ENCODE measurements around the gene LDB1. TPM values are rescaled to one million over a fixed set of nuclear protein-coding genes. Genes with fewer than 3 reads are reported as not detected.

Gene LDB1
- total RNA-seq, 1 experiment from 2014 or later: 63.9 TPM

DNA sequence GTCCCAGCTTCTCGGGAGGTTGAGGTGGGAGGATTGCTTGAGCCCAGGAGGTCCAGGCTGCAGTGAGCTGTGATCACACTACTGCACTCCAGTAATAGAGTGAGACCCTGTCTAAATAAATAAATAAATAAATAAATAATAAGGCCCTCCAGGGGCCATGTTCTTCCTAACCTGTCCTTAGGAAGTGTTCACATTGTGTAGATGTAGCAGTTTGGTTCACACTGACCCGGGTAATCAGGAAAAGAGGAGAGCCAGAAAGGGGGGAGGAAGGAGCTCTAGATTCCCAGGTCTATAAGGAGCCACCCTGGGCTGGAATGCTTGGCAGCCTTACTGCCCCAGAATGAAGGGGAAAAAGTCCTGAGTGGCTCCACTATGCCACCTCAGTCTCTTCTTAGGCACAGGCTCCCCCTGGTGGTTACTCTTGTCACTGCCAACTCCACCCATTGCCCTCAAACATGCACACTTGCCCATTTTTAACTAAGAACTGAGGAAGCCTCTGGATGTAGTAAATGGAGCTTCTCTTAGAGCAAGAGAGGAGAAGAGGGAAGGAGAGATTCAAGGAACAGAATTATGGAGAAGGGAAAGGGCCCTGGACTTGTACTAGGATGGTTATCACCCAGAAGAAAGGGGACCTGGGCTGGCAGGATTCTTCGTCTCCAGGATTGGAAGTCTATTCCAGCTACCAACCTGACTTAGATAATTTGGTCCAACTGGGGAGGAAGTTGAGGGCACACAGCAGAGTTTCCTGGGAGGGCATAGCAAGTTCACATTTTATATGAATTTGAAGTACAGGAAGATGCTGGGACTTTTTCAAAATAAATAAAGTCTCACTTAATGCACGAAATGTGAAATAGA lies 47.3 kb downstream of the LDB1 start:
- Histone ChIP-seq H3K9ac (ENCODE audit: low read length) (no peak overlapping the region), H4K20me1 (ENCODE audit: insufficient read depth) (no peaks in the 10 kb centered on the region), H3K9me2 (ENCODE audit: insufficient read depth) (no peaks in the 10 kb centered on the region), H3K4me3 (replicated peaks in 1 of 2; ENCODE audit: low read depth in 1 of 2, low read length in 2 of 2) (no peak overlapping the region), H2AFZ (ENCODE audit: low read depth, low read length, poor library complexity, severe bottlenecking) (no peak overlapping the region), H3K79me2 (ENCODE audit: insufficient read depth, low read length) (peaks cover 7% of the 10 kb centered on the region; the same call in 1 of the 2 replicates), H3K4me2 (ENCODE audit: low read length) (no peak overlapping the region), H3K27ac (ENCODE audit: low read depth, low read length) (no peak overlapping the region), H3K36me3 (ENCODE audit: control insufficient read depth in 1 of 2, insufficient read depth in 2 of 2, low read length in 2 of 2) (0 out of 4 replicates have a peak, but pooled peaks cover 0 to 2% of the 10 kb centered on the region in 2 experiments), H3K27me3 (ENCODE audit: insufficient read depth, low read length) (peaks cover under 1% of the 10 kb centered on the region; the same call in 1 of the 2 replicates), H3K4me1 (ENCODE audit: control insufficient read depth in 1 of 2, insufficient read depth in 2 of 2, low read length in 2 of 2) (peaks cover 5 to 6% of the 10 kb centered on the region in 2 experiments; a peak in 2 of 4 replicates), H3K9me3 (ENCODE audit: control insufficient read depth in 1 of 2, insufficient read depth in 1 of 2, low read depth in 1 of 2, low read length in 2 of 2) (no peaks in the 10 kb centered on the region)
- no TSS peak for BruUV-seq (replicated peaks)
- intact Hi-C loops (cut with micrococcal nuclease): loop anchor here (1.0 to 2.0 kb wide), 7 partner anchors 63 to 858 kb away; no protein-coding TSS in a partner anchor
- ATAC-seq: peak; percentile 96
- TF ChIP-seq, protein P1, sequence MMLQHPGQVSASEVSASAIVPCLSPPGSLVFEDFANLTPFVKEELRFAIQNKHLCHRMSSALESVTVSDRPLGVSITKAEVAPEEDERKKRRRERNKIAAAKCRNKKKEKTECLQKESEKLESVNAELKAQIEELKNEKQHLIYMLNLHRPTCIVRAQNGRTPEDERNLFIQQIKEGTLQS (IDR thresholded peaks at IDR 0.05): no peak
- TF ChIP-seq POLR2AphosphoS5 (IDR thresholded peaks at IDR 0.05; ENCODE audit: low read depth, low read length) (no peak), YY1 (IDR thresholded peaks at IDR 0.05; ENCODE audit: extremely low read depth, insufficient replicate concordance, low read depth, low read length) (peak; percentile 71), SIN3A (IDR thresholded peaks at IDR 0.05; ENCODE audit: low read depth) (no peak), CEBPB (IDR thresholded peaks at IDR 0.05; ENCODE audit: low read depth) (no peak), ELF1 (IDR thresholded peaks at IDR 0.05; ENCODE audit: borderline replicate concordance, low read depth) (no peak), JUND (IDR thresholded peaks at IDR 0.05) (no peak), RAD21 (IDR thresholded peaks at IDR 0.05; ENCODE audit: low read depth) (no peak), FOSL1 (IDR thresholded peaks at IDR 0.05; ENCODE audit: low read depth) (no peak), EGR1 (IDR thresholded peaks at IDR 0.05; ENCODE audit: low read depth) (no peak), SP1 (IDR thresholded peaks at IDR 0.05; ENCODE audit: low read depth) (no peak), CBX3 (IDR thresholded peaks at IDR 0.05; ENCODE audit: low read depth) (no peak)
- TF ChIP-seq, protein P2, sequence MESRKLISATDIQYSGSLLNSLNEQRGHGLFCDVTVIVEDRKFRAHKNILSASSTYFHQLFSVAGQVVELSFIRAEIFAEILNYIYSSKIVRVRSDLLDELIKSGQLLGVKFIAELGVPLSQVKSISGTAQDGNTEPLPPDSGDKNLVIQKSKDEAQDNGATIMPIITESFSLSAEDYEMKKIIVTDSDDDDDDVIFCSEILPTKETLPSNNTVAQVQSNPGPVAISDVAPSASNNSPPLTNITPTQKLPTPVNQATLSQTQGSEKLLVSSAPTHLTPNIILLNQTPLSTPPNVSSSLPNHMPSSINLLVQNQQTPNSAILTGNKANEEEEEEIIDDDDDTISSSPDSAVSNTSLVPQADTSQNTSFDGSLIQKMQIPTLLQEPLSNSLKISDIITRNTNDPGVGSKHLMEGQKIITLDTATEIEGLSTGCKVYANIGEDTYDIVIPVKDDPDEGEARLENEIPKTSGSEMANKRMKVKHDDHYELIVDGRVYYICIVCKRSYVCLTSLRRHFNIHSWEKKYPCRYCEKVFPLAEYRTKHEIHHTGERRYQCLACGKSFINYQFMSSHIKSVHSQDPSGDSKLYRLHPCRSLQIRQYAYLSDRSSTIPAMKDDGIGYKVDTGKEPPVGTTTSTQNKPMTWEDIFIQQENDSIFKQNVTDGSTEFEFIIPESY (IDR thresholded peaks at IDR 0.05; ENCODE audit: extremely low read depth, insufficient replicate concordance, low read length): no peak
- TF ChIP-seq, protein P3, sequence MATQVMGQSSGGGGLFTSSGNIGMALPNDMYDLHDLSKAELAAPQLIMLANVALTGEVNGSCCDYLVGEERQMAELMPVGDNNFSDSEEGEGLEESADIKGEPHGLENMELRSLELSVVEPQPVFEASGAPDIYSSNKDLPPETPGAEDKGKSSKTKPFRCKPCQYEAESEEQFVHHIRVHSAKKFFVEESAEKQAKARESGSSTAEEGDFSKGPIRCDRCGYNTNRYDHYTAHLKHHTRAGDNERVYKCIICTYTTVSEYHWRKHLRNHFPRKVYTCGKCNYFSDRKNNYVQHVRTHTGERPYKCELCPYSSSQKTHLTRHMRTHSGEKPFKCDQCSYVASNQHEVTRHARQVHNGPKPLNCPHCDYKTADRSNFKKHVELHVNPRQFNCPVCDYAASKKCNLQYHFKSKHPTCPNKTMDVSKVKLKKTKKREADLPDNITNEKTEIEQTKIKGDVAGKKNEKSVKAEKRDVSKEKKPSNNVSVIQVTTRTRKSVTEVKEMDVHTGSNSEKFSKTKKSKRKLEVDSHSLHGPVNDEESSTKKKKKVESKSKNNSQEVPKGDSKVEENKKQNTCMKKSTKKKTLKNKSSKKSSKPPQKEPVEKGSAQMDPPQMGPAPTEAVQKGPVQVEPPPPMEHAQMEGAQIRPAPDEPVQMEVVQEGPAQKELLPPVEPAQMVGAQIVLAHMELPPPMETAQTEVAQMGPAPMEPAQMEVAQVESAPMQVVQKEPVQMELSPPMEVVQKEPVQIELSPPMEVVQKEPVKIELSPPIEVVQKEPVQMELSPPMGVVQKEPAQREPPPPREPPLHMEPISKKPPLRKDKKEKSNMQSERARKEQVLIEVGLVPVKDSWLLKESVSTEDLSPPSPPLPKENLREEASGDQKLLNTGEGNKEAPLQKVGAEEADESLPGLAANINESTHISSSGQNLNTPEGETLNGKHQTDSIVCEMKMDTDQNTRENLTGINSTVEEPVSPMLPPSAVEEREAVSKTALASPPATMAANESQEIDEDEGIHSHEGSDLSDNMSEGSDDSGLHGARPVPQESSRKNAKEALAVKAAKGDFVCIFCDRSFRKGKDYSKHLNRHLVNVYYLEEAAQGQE (IDR thresholded peaks at IDR 0.05; ENCODE audit: low read depth): no peak
- TF ChIP-seq, protein P4, sequence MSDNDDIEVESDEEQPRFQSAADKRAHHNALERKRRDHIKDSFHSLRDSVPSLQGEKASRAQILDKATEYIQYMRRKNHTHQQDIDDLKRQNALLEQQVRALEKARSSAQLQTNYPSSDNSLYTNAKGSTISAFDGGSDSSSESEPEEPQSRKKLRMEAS (IDR thresholded peaks at IDR 0.05): no peak
- TF ChIP-seq, protein P5, sequence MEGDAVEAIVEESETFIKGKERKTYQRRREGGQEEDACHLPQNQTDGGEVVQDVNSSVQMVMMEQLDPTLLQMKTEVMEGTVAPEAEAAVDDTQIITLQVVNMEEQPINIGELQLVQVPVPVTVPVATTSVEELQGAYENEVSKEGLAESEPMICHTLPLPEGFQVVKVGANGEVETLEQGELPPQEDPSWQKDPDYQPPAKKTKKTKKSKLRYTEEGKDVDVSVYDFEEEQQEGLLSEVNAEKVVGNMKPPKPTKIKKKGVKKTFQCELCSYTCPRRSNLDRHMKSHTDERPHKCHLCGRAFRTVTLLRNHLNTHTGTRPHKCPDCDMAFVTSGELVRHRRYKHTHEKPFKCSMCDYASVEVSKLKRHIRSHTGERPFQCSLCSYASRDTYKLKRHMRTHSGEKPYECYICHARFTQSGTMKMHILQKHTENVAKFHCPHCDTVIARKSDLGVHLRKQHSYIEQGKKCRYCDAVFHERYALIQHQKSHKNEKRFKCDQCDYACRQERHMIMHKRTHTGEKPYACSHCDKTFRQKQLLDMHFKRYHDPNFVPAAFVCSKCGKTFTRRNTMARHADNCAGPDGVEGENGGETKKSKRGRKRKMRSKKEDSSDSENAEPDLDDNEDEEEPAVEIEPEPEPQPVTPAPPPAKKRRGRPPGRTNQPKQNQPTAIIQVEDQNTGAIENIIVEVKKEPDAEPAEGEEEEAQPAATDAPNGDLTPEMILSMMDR (IDR thresholded peaks at IDR 0.05 in 2 of 3, conservative IDR thresholded peaks at IDR 0.05 in 1 of 3; ENCODE audit: borderline replicate concordance in 1 of 3, insufficient read depth in 1 of 3, low read depth in 2 of 3, low read length in 2 of 3): peak in 2 of 3 experiments; percentile 100; a peak in 4 of 6 replicates
- ChIA-PET RAD21 (ENCODE audit: low non-redundant PET in 1 of 2, low total read pairs in 2 of 2, uncharacterized antibody in 2 of 2, unreplicated experiment in 2 of 2) (interaction anchor here (0.6 to 1.7 kb wide), 8 partner anchors 15 to 859 kb away, joined by 3 to 9 read pairs (median 4); no protein-coding TSS in a partner anchor), CTCF (interaction anchor here (0.6 to 6.3 kb wide), 24 partner anchors 9 to 859 kb away, joined by 3 to 90 read pairs (median 6); partner anchors contain the start of genes ARMH3, NOLC1 and OGA), POLR2A (interaction anchor here (1.0 to 1.4 kb wide), 2 partner anchors 16 to 42 kb away, joined by 3 to 6 read pairs; no protein-coding TSS in a partner anchor)
- peak; percentile 87 for DNase-seq (ENCODE audit: low read depth, low spot score)

All from HCT116 (cell line).